K562 (cell line): ENCODE results near the gene SLC9A1. TPM values are rescaled to one million over a fixed set of nuclear protein-coding genes. Genes with fewer than 3 reads are reported as not detected.

Experiments
- ADNP ChIP-seq: fragments of 200-800 bp; sonication (Bioruptor generic); IDR thresholded peaks from 2 replicates; pipeline ENCODE4 v1.6.1; 2016; ENCODE audit warnings: missing genetic modification characterization, missing compliant biosample characterization
- CREBBP ChIP-seq: IDR thresholded peaks from one replicate; pipeline ENCODE4 v1.6.1; 2012; ENCODE audit warnings: low read depth, mild to moderate bottlenecking, control low read depth, inconsistent platforms, low read length
- E2F3 ChIP-seq: fragments of 250-450 bp; sonication (Bioruptor Pico); IDR thresholded peaks from 2 replicates; pipeline ENCODE4 v1.4.0; 2020; ENCODE audit warnings: mild to moderate bottlenecking
- EZH2 ChIP-seq: IDR thresholded peaks from 2 replicates; pipeline ENCODE4 v1.6.1; 2012; ENCODE audit warnings: low read depth, mild to moderate bottlenecking, inconsistent platforms, low read length, borderline replicate concordance
- FOXK1 ChIP-seq: sonication (generic); formaldehyde crosslinking; IDR thresholded peaks from 2 replicates; pipeline ENCODE4 v1.8.0; 2022; ENCODE audit warnings: missing genetic modification reagents, mild to moderate bottlenecking, borderline replicate concordance
- GABPB2 ChIP-seq: fragments of 250-450 bp; sonication (Bioruptor Pico); conservative IDR thresholded peaks from 2 replicates; pipeline ENCODE4 v1.5.1; 2021; ENCODE audit warnings: mild to moderate bottlenecking
- HNRNPUL1 ChIP-seq: fragments of 200-400 bp; formaldehyde crosslinking; IDR thresholded peaks from 2 replicates; pipeline ENCODE4 v1.6.1; 2017; ENCODE audit warnings: low read length
- IRF1 ChIP-seq: sonication (generic); formaldehyde crosslinking; IDR thresholded peaks from 2 replicates; pipeline ENCODE4 v1.8.0; 2022; ENCODE audit warnings: missing genetic modification reagents, mild to moderate bottlenecking, borderline replicate concordance
- KDM2B ChIP-seq: fragments of 250-450 bp; sonication (Bioruptor Pico); IDR thresholded peaks from 2 replicates; pipeline ENCODE4 v1.8.0; 2021; ENCODE audit warnings: mild to moderate bottlenecking, moderate library complexity
- PCBP2 ChIP-seq: fragments of 200-400 bp; formaldehyde crosslinking; IDR thresholded peaks from 2 replicates; pipeline ENCODE4 v1.6.1; 2018; ENCODE audit warnings: low read length, low read depth, mild to moderate bottlenecking, moderate library complexity; ENCODE audit not compliant: poor library complexity, severe bottlenecking
- PHB ChIP-seq: fragments of 250-450 bp; sonication (Bioruptor Pico); IDR thresholded peaks from 2 replicates; pipeline ENCODE4 v1.5.0; 2021
- RUNX1 ChIP-seq: sonication (generic); IDR thresholded peaks from 2 replicates; pipeline ENCODE4 v1.6.1; 2016; ENCODE audit warnings: antibody characterized with exemption, low read depth
- ZBTB43 ChIP-seq: sonication (generic); formaldehyde crosslinking; IDR thresholded peaks from 2 replicates; pipeline ENCODE4 v1.8.0; 2023; ENCODE audit warnings: mild to moderate bottlenecking, missing genetic modification reagents
- ZKSCAN8 ChIP-seq: fragments of 200-800 bp; sonication (Bioruptor generic); IDR thresholded peaks from 2 replicates; pipeline ENCODE4 v1.6.1; 2016; ENCODE audit warnings: missing genetic modification characterization, missing compliant biosample characterization
- ZNF384 ChIP-seq: IDR thresholded peaks from 2 replicates; pipeline ENCODE4 v1.6.1; 2012; ENCODE audit warnings: low read depth, low read length, improper control_type of control experiment
- ZNF449 ChIP-seq: fragments of 250-450 bp; sonication (Bioruptor Pico); IDR thresholded peaks from 2 replicates; pipeline ENCODE4 v1.8.0; 2022; ENCODE audit warnings: moderate library complexity, mild to moderate bottlenecking, inconsistent platforms
- ZNF76 ChIP-seq: fragments of 250-450 bp; sonication (Bioruptor Pico); IDR thresholded peaks from 2 replicates; pipeline ENCODE4 v1.4.0; 2020; ENCODE audit warnings: mild to moderate bottlenecking, moderate library complexity, borderline replicate concordance
- polyA plus RNA-seq, 8 experiments: library from polyadenylated mRNA; depleted of rRNA in 4 of 8; stranded (reverse) in 5 of 8; unstranded in 3 of 8; fragments of >200 nt; fragmentation: Nextera tagmentation in 2 of 8; fragmentation: Illumina TruSeq in 1 of 8; extraction: Ambion mirVana in 2 of 8; extraction: Trizol in 1 of 8; gene quantifications; 2 replicates each; pipeline versions ENCODE4 v1.2.1 to v1.2.3, GENCODE V29; 2011 to 2014; ENCODE audit warnings: inconsistent platforms in 1 of 8, missing spikeins in 1 of 8
- total RNA-seq, 7 experiments: library from RNA; depleted of rRNA in 6 of 7; stranded (reverse); fragments of >200 nt in 6 of 7; fragmentation: Illumina TruSeq in 2 of 7; extraction: Trizol in 2 of 7; gene quantifications; 2 replicates each; pipeline versions ENCODE4 v1.2.1 to v1.2.3, GENCODE V29; 2011 to 2021; ENCODE audit warnings: low replicate concordance in 1 of 7
- TF ChIP-seq, protein P1 (sequence below): fragments of 450-650 bp; IDR thresholded peaks from 2 replicates; pipeline ENCODE4 v1.7.0; 2016; ENCODE audit warnings: borderline replicate concordance
- TF ChIP-seq, protein P2 (sequence below): fragments of 250-450 bp; sonication (Bioruptor Pico); IDR thresholded peaks from 2 replicates; pipeline ENCODE4 v1.5.1; 2021; ENCODE audit warnings: mild to moderate bottlenecking
- TF ChIP-seq, protein P3 (sequence below): fragments of 450-650 bp; IDR thresholded peaks from 2 replicates; pipeline ENCODE4 v1.6.1; 2018; ENCODE audit warnings: mild to moderate bottlenecking, low read depth; ENCODE audit not compliant: partially characterized antibody

The SLC9A1 gene
- total and polyA plus RNA-seq, 9 of the 15 experiments (the other 6 are each of a cell fraction or from before 2014, with no cell fraction given) = 0.59 to 14.4 (median 2.0) TPM

DNA sequence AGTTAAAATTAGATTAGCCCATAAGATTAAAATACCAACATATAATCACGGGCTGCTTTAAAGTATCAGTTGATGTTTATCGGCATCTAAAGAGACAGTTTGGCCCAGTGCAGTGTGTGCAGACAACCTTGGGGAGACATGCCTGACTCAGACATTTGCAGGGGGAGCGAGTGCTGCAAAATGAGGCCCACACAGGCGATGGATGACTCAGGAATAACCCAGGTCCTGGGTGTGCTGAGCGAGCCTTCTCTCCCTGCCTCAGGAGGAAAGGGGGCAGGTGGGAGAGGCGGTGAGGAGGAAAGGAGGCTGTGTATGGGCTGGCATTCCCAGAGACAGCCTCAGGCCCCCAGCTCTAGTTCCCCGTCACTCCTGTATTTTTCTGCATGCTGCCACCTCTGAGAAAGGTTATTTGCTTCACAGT lies 9.0 kb downstream of the SLC9A1 start (continued):
- TF ChIP-seq, protein P1, sequence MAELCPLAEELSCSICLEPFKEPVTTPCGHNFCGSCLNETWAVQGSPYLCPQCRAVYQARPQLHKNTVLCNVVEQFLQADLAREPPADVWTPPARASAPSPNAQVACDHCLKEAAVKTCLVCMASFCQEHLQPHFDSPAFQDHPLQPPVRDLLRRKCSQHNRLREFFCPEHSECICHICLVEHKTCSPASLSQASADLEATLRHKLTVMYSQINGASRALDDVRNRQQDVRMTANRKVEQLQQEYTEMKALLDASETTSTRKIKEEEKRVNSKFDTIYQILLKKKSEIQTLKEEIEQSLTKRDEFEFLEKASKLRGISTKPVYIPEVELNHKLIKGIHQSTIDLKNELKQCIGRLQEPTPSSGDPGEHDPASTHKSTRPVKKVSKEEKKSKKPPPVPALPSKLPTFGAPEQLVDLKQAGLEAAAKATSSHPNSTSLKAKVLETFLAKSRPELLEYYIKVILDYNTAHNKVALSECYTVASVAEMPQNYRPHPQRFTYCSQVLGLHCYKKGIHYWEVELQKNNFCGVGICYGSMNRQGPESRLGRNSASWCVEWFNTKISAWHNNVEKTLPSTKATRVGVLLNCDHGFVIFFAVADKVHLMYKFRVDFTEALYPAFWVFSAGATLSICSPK = no peak
- TF ChIP-seq HNRNPUL1 (no peak), KDM2B (CRISPR knock-in tag) (no peak), FOXK1 (no peak), ZNF384 (no peak), E2F3 (CRISPR knock-in tag) (no peak), IRF1 (CRISPR knock-in tag) (no peak), ZNF449 (CRISPR knock-in tag) (no peak), PCBP2 (no peak), ZKSCAN8 (CRISPR knock-in tag) (no peak), PHB (CRISPR knock-in tag) (no peak), RUNX1 (no peak), GABPB2 (CRISPR knock-in tag) (no peak), CREBBP (no peak), ZBTB43 (CRISPR knock-in tag) (no peak), ZNF76 (CRISPR knock-in tag) (no peak), ADNP (tag) (no peak), EZH2 (no peak)
- TF ChIP-seq, protein P2, sequence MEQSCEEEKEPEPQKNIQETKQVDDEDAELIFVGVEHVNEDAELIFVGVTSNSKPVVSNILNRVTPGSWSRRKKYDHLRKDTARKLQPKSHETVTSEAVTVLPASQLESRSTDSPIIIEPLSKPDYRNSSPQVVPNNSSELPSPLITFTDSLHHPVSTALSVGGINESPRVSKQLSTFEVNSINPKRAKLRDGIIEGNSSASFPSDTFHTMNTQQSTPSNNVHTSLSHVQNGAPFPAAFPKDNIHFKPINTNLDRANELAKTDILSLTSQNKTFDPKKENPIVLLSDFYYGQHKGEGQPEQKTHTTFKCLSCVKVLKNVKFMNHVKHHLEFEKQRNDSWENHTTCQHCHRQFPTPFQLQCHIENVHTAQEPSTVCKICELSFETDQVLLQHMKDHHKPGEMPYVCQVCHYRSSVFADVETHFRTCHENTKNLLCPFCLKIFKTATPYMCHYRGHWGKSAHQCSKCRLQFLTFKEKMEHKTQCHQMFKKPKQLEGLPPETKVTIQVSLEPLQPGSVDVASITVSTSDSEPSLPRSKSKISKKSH (CRISPR knock-in tag) = no peak
- TF ChIP-seq, protein P3, sequence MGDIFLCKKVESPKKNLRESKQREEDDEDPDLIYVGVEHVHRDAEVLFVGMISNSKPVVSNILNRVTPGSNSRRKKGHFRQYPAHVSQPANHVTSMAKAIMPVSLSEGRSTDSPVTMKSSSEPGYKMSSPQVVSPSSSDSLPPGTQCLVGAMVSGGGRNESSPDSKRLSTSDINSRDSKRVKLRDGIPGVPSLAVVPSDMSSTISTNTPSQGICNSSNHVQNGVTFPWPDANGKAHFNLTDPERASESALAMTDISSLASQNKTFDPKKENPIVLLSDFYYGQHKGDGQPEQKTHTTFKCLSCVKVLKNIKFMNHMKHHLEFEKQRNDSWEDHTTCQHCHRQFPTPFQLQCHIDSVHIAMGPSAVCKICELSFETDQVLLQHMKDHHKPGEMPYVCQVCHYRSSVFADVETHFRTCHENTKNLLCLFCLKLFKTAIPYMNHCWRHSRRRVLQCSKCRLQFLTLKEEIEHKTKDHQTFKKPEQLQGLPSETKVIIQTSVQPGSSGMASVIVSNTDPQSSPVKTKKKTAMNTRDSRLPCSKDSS = no peak
